H1 (cell line): ENCODE measurements around the gene PSMF1. TPM values are rescaled to one million over a fixed set of nuclear protein-coding genes. Genes with fewer than 3 reads are reported as not detected.

ENCODE experiments used
- CTCF ChIA-PET: fragments of 300-600 bp; sonication (Branson Sonifier 250); formaldehyde crosslinking; loops from one replicate; lab custom pipeline; 2021; ENCODE audit not compliant: partially characterized antibody; lab: Charles Lee
- POLR2A ChIA-PET: fragments of 300-600 bp; sonication (Branson Sonifier 250); formaldehyde crosslinking; loops from one replicate; lab custom pipeline; 2021; ENCODE audit warnings: inconsistent platforms; ENCODE audit not compliant: partially characterized antibody; lab: Charles Lee
- DNase-seq, 2 experiments: peaks; one replicate each; pipeline versions ENCODE4 v3.0.0 to v3.0.0-alpha.2; 2010 to 2022; ENCODE audit warnings: low spot score in 2 of 2, low read depth in 1 of 2, mixed read lengths in 1 of 2
- FAIRE-seq: peaks from 2 replicates; lab custom pipeline; 2011; peaks lifted over from hg19 to GRCh38; lab: Jason Lieb, UNC
- H2AFZ ChIP-seq: 2 replicates; pipeline ENCODE4 v1.8.1; 2012; ENCODE audit warnings: low read length, inconsistent platforms
- H2AK5ac ChIP-seq: 2 replicates; pipeline ENCODE4 v1.6.1; 2013; ENCODE audit warnings: low read depth, low read length
- H2BK120ac ChIP-seq: replicated peaks from 2 replicates; pipeline ENCODE3; 2013; ENCODE audit warnings: low read depth, low read length, inconsistent platforms
- H2BK12ac ChIP-seq: 2 replicates; pipeline ENCODE4 v1.6.1; 2013; ENCODE audit warnings: low read depth, low read length
- H2BK15ac ChIP-seq: 2 replicates; pipeline ENCODE4 v1.6.1; 2013; ENCODE audit warnings: low read length
- H2BK20ac ChIP-seq: 2 replicates; pipeline ENCODE4 v1.6.1; 2013; ENCODE audit warnings: low read length
- H2BK5ac ChIP-seq: 2 replicates; pipeline ENCODE4 v1.6.1; 2013; ENCODE audit warnings: low read depth, low read length
- H3K14ac ChIP-seq: 2 replicates; pipeline ENCODE4 v1.6.1; 2013; ENCODE audit warnings: inconsistent platforms; ENCODE audit not compliant: insufficient read length
- H3K18ac ChIP-seq: 2 replicates; pipeline ENCODE4 v1.6.1; 2013; ENCODE audit warnings: low read length; ENCODE audit errors: extremely low read depth
- H3K23ac ChIP-seq: 2 replicates; pipeline ENCODE4 v1.6.1; 2013; ENCODE audit warnings: inconsistent platforms; ENCODE audit not compliant: insufficient read length
- H3K23me2 ChIP-seq: 2 replicates; pipeline ENCODE4 v1.6.1; 2013; ENCODE audit warnings: low read depth, low read length
- H3K27ac ChIP-seq: 2 replicates; pipeline ENCODE4 v1.6.1; 2011; ENCODE audit warnings: low read depth, low read length, inconsistent platforms
- H3K27me3 ChIP-seq, 4 experiments: replicated peaks in 1 of 4; 1 replicate in 1 of 4; 2 replicates in 3 of 4; pipeline versions ENCODE4 v1.6.1 to v1.8.1; 2011 to 2013; ENCODE audit warnings: low read length in 3 of 4, mild to moderate bottlenecking in 3 of 4, inconsistent platforms in 2 of 4, mixed read lengths in 2 of 4, moderate library complexity in 1 of 4; ENCODE audit not compliant: control insufficient read depth in 3 of 4, insufficient read depth in 3 of 4; ENCODE audit errors: extremely low read depth in 1 of 4
- H3K36me3 ChIP-seq, 4 experiments: 2 replicates each; pipeline versions ENCODE4 v1.6.1 to v1.8.1; 2011 to 2013; ENCODE audit warnings: mild to moderate bottlenecking in 4 of 4, low read length in 3 of 4, moderate library complexity in 2 of 4, control low read depth in 1 of 4, inconsistent platforms in 1 of 4; ENCODE audit not compliant: insufficient read depth in 4 of 4, control insufficient read depth in 2 of 4
- H3K4ac ChIP-seq: replicated peaks from 2 replicates; pipeline ENCODE3; 2013; ENCODE audit warnings: low read length, low read depth, mixed read lengths, inconsistent platforms; ENCODE audit not compliant: insufficient read length
- H3K4me1 ChIP-seq, 4 experiments: replicated peaks in 1 of 4; 1 replicate in 1 of 4; 2 replicates in 3 of 4; pipeline versions ENCODE4 v1.6.1 to v1.8.1; 2011 to 2013; ENCODE audit warnings: low read length in 3 of 4, inconsistent platforms in 2 of 4, mixed read lengths in 1 of 4; ENCODE audit not compliant: insufficient read depth in 4 of 4, control insufficient read depth in 3 of 4
- H3K4me2 ChIP-seq, 2 experiments: 2 replicates each; pipeline versions ENCODE4 v1.6.1 to v1.8.1; 2011 to 2013; ENCODE audit warnings: low read depth in 2 of 2, low read length in 2 of 2, control low read depth in 1 of 2, inconsistent platforms in 1 of 2, mild to moderate bottlenecking in 1 of 2; ENCODE audit not compliant: insufficient read depth in 1 of 2
- H3K4me3 ChIP-seq, 4 experiments: fragments of 200-600, 300-600 bp in 1 of 4; sonication (generic), shearing (Covaris generic), sonication (Bioruptor Twin) in 1 of 4; 2 replicates each; pipeline versions ENCODE4 v1.5.1 to v1.8.1; 2011 to 2016; ENCODE audit warnings: low read length in 4 of 4, low read depth in 3 of 4, control low read depth in 2 of 4, inconsistent platforms in 2 of 4, mild to moderate bottlenecking in 2 of 4, mixed read lengths in 1 of 4, moderate library complexity in 1 of 4; ENCODE audit not compliant: insufficient read depth in 2 of 4; ENCODE audit errors: extremely low read depth in 1 of 4
- H3K56ac ChIP-seq: replicated peaks from 2 replicates; pipeline ENCODE3; 2013; ENCODE audit warnings: low read depth, mild to moderate bottlenecking, mixed read lengths, low read length, inconsistent platforms; ENCODE audit not compliant: insufficient read length
- H3K79me1 ChIP-seq: 2 replicates; pipeline ENCODE4 v1.6.1; 2013; ENCODE audit warnings: low read depth, low read length, control low read depth
- H3K79me2 ChIP-seq, 2 experiments: 2 replicates each; pipeline versions ENCODE4 v1.6.1 to v1.8.1; 2012 to 2013; ENCODE audit warnings: low read length in 2 of 2, mild to moderate bottlenecking in 2 of 2, inconsistent platforms in 1 of 2; ENCODE audit not compliant: insufficient read depth in 2 of 2, control insufficient read depth in 1 of 2
- H3K9ac ChIP-seq, 4 experiments: replicated peaks in 1 of 4; 1 replicate in 1 of 4; 2 replicates in 3 of 4; pipeline versions ENCODE4 v1.6.1 to v1.8.1; 2011 to 2013; ENCODE audit warnings: low read depth in 3 of 4, low read length in 3 of 4, control low read depth in 2 of 4, mild to moderate bottlenecking in 2 of 4, moderate library complexity in 2 of 4, inconsistent platforms in 1 of 4; ENCODE audit errors: extremely low read depth in 1 of 4
- H3K9me3 ChIP-seq, 2 experiments: 2 replicates each; pipeline versions ENCODE4 v1.6.1 to v1.8.1; 2012 to 2013; ENCODE audit warnings: mild to moderate bottlenecking in 2 of 2, moderate library complexity in 2 of 2, control low read depth in 1 of 2, inconsistent platforms in 1 of 2, low read depth in 1 of 2, low read length in 1 of 2, mixed read lengths in 1 of 2; ENCODE audit not compliant: insufficient read depth in 2 of 2
- H4K20me1 ChIP-seq, 2 experiments: replicated peaks in 1 of 2; 2 replicates each; pipeline versions ENCODE3 to v1.8.1; 2011 to 2013; ENCODE audit warnings: inconsistent platforms in 2 of 2, low read length in 2 of 2, mild to moderate bottlenecking in 1 of 2; ENCODE audit not compliant: insufficient read depth in 2 of 2, control insufficient read depth in 1 of 2
- H4K5ac ChIP-seq: 2 replicates; pipeline ENCODE4 v1.6.1; 2013; ENCODE audit warnings: low read length, low read depth, mixed read lengths, inconsistent platforms; ENCODE audit not compliant: insufficient read length
- H4K8ac ChIP-seq: 2 replicates; pipeline ENCODE4 v1.8.0; 2013; ENCODE audit warnings: mild to moderate bottlenecking, moderate library complexity, low read length, inconsistent platforms; ENCODE audit not compliant: insufficient read depth; ENCODE audit errors: extremely low read depth
- H4K91ac ChIP-seq: replicated peaks from 2 replicates; pipeline ENCODE3; 2013; ENCODE audit warnings: low read length, mixed read lengths, inconsistent platforms; ENCODE audit not compliant: insufficient read length
- CEBPB ChIP-seq: IDR thresholded peaks from 2 replicates; pipeline ENCODE4 v1.6.1; 2012; ENCODE audit warnings: low read depth, low read length
- KDM4A ChIP-seq: IDR thresholded peaks from one replicate; pipeline ENCODE4 v1.7.1; 2012; ENCODE audit warnings: low read depth, mild to moderate bottlenecking, moderate library complexity, low read length, inconsistent platforms; ENCODE audit not compliant: severe bottlenecking
- SIN3A ChIP-seq, 2 experiments: IDR thresholded peaks in 1 of 2; conservative IDR thresholded peaks in 1 of 2; 2 replicates each; pipeline ENCODE4 v1.6.1; 2011 to 2012; ENCODE audit warnings: low read length in 2 of 2, improper control_type of control experiment in 1 of 2, low read depth in 1 of 2, mild to moderate bottlenecking in 1 of 2
- whole genome bisulfite sequencing, 2 experiments: shearing (Covaris generic) in 1 of 2; methylation state at CpG; one replicate each; pipeline versions ENCODE4 v1.1.6 to v1.1.7; 2013 to 2015; ENCODE audit warnings: low lambda C conversion rate in 2 of 2, mixed read lengths in 2 of 2, inconsistent platforms in 1 of 2, low coverage in 1 of 2, missing lambda C conversion rate in 1 of 2; ENCODE audit not compliant: insufficient replicate concordance in 2 of 2, insufficient coverage in 1 of 2, insufficient read length in 1 of 2; ENCODE audit errors: extremely low coverage in 1 of 2, missing lambda C conversion rate in 1 of 2; 5-methylcytosine and 5-hydroxymethylcytosine counted together
- polyA plus RNA-seq, 7 experiments: library from polyadenylated mRNA; depleted of rRNA in 3 of 7; stranded (reverse) in 5 of 7; unstranded in 2 of 7; fragments of >200 nt in 5 of 7; fragments of 200-250 nt in 2 of 7; gene quantifications; 1 replicate in 5 of 7; 2 replicates in 1 of 7; 4 replicates in 1 of 7; pipeline versions ENCODE4 v1.2.1 to v1.2.3, GENCODE V29; 2011 to 2013; ENCODE audit warnings: missing spikeins in 2 of 7, mixed read lengths in 2 of 7
- total RNA-seq: library from RNA; stranded (reverse); fragmentation: NEBNext Ultra II Directional; extraction: Animal tissue kit (Norgen Biotek cat#: 25700); gene quantifications from 2 replicates; pipeline ENCODE4 v1.2.1, GENCODE V29; 2021
- TF ChIP-seq, protein P1 (sequence below): IDR thresholded peaks from 2 replicates; pipeline ENCODE4 v1.6.1; 2012; ENCODE audit warnings: inconsistent platforms

The PSMF1 gene
- total and polyA plus RNA-seq, 2 of the 8 experiments (the other 6 are each of a cell fraction or from before 2014, with no cell fraction given) = 106 to 159 TPM

DNA sequence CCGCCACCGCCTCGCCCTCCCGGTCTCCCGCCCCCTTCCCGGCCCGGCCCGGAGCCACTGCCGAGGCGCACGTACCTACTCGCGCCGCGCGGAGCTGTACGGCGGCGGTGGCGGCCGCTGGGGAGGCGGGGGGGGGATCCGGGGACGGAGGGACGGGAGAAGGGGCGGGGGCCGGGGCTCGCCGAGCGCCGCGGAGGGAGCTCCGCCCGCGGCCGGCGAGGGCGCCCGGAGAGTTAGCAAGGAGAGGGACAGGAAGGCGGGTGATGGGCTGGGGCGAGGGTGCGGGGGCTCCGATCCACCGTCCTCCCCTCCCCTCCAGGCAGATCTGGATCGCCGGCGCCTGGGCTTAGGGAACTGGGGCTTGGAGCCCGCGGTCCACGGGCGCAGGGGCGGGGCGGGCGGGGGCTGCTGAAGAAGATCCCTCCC, 66.9 kb downstream of the PSMF1 start:
- Histone ChIP-seq H2BK120ac (no peak overlapping the region), H3K27me3 (peaks cover 8 to 38% (median 26%) of the 10 kb centered on the region in 4 experiments), H3K4ac (no peak overlapping the region), H2BK20ac (no peak overlapping the region), H4K20me1 (peaks cover 0 to 5% of the 10 kb centered on the region in 2 experiments), H2AK5ac (no peak overlapping the region), H3K79me1 (0 out of 2 replicates have a peak, but pooled peaks cover 2% of the 10 kb centered on the region), H3K56ac (no peak overlapping the region), H3K4me2 (peak overlapping the region; percentile 62 to 97), H3K4me3 (peak overlapping the region; percentile 41 to 72 (median 44); a peak in 7 of 8 replicates), H2BK12ac (no peak overlapping the region), H3K9me3 (no peaks in the 10 kb centered on the region), H4K8ac (no peak overlapping the region), H3K4me1 (peaks cover 0 to 14% (median 8%) of the 10 kb centered on the region in 4 experiments; a peak in 5 of 7 replicates), H2AFZ (no peak overlapping the region), H3K27ac (no peak overlapping the region), H3K18ac (no peak overlapping the region), H3K79me2 (no peaks in the 10 kb centered on the region), H4K91ac (no peak overlapping the region), H2BK15ac (no peak overlapping the region), H3K23me2 (peaks cover 11% of the 10 kb centered on the region; the same call in 1 of the 2 replicates), H3K23ac (no peak overlapping the region), H3K36me3 (no peaks in the 10 kb centered on the region; a peak in 1 of 8 replicates), H2BK5ac (no peak overlapping the region), H4K5ac (no peak overlapping the region), H3K9ac (peak overlapping the region in 1 of 4 experiments; percentile 73; a peak in 1 of 7 replicates), H3K14ac (no peak overlapping the region)
- DNase-seq (no peak), FAIRE-seq (no peak)
- ChIA-PET POLR2A (no interaction called here), CTCF (interaction anchor here (1.2 to 5.0 kb wide), 6 partner anchors 9 to 202 kb away, joined by 3 to 34 read pairs (median 17); no protein-coding TSS in a partner anchor)
- TF ChIP-seq, protein P1, sequence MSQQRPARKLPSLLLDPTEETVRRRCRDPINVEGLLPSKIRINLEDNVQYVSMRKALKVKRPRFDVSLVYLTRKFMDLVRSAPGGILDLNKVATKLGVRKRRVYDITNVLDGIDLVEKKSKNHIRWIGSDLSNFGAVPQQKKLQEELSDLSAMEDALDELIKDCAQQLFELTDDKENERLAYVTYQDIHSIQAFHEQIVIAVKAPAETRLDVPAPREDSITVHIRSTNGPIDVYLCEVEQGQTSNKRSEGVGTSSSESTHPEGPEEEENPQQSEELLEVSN = no peak
- peak; percentile 35 for TF ChIP-seq KDM4A
- 0 out of 4 replicates have a peak, but pooled peaks of 1 of the 2 experiments have one; percentile 3 for TF ChIP-seq SIN3A (conservative IDR thresholded peaks at IDR 0.05 in 1 of 2, IDR thresholded peaks at IDR 0.05 in 1 of 2; ENCODE audit: low read depth in 1 of 2, low read length in 2 of 2)
- TF ChIP-seq CEBPB = no peak
- no CpG with 5 or more reads among the region's 54 CpGs for WGBS, 2 experiments
